ENCODE results near the gene TNFAIP8L1.

TNFAIP8L1 gene

DNA sequence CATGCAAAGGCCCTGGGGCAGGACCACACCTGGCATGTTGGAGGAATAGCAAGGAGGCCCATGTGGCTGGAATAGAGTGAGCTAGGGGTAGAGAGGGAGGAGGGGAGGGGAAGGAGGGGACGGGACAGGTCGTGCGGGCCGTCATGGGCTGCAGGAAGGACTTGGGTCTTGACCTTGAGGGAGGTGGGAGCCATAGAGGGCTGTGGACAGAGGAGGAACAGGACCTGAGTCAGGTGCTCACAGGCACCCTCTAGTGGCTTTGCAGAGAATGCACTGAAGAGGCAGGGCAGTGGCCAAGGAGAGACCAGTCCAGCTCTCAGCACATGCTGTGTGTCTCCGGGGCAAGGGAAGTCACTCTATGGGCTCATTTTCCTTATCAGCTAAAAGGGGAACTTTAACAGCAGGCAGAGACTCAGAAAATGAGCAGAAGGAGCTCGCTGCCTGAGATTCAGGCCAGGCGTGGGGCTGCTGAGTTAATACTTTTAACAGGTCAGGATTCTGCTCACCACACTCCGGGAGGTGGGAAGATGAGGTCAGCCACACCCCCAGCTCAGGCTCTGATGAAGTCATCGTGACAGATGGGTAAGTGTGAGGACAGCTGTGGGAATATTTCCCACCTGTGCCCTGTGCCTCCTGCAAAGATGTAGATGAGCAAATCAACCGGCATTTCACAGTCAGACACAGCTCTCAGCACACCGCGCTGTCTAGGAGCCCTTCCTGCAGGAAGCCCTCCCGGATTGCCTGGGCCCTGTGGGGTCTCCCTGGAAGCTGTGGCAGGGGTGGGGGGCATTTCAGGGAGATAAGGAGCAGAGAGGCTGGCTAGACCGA, 6.0 kb upstream of the TNFAIP8L1 start:
- H3K27me3 ChIP-seq (ENCODE audit: control insufficient read depth in 3 of 3, insufficient read depth in 3 of 3, low read depth in 1 of 3, low read length in 3 of 3) = peaks cover 0 to 8% (median 8%) of the 10 kb centered on the region in 3 experiments

DNA sequence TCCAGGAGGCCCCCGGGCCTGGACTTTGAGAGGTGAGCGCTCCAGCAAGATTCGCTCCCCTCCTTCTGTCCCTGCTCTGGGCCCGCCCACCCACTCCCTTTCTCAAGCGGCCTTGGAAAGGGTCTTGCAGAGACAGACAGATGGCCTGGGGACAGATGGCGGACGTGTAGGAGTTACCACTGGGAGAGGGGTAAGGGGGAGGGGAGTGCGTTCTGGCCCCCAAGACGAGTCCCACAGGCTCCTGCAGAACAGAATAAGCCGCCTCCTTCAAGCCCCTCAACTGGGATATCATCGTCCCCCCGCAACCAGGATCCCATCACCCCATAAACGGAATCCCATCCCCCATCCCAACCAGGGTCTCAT, 3.6 kb upstream of the TNFAIP8L1 start:
- Histone ChIP-seq H4K8ac (ENCODE audit: low read depth, low read length) (peak overlapping the region; percentile 55), H2BK12ac (ENCODE audit: low read length) (no peak overlapping the region), H3K36me3 (replicated peaks in 1 of 2; ENCODE audit: control insufficient read depth in 2 of 2, insufficient read depth in 2 of 2, low read length in 2 of 2) (no peaks in the 10 kb centered on the region), H3K27ac (replicated peaks; ENCODE audit: low read length) (no peak overlapping the region), H2BK120ac (ENCODE audit: low read depth, low read length) (peak overlapping the region; percentile 41), H2BK5ac (ENCODE audit: low read length) (peak overlapping the region; percentile 57), H2BK15ac (ENCODE audit: low read length) (peak overlapping the region; percentile 100), H2AFZ (ENCODE audit: low read length) (peak overlapping the region; percentile 98), H2AK5ac (ENCODE audit: low read depth, low read length) (peak overlapping the region; percentile 83), H3K79me1 (ENCODE audit: low read depth, low read length) (no peaks in the 10 kb centered on the region), H3K27me3 (ENCODE audit: control insufficient read depth in 3 of 3, insufficient read depth in 3 of 3, low read depth in 1 of 3, low read length in 3 of 3) (peaks cover 0 to 8% (median 8%) of the 10 kb centered on the region in 3 experiments), H3K4ac (ENCODE audit: low read length) (peak overlapping the region; percentile 40), H3K4me3 (ENCODE audit: low read length in 2 of 2) (peak overlapping the region; percentile 45 to 74), H3K4me1 (ENCODE audit: control insufficient read depth in 2 of 2, insufficient read depth in 1 of 2, low read depth in 1 of 2, low read length in 2 of 2) (peaks cover 6 to 12% of the 10 kb centered on the region in 2 donors), H4K91ac (ENCODE audit: low read depth, low read length, poor library complexity) (peak overlapping the region; percentile 46), H3K23ac (ENCODE audit: low read depth, low read length, poor library complexity) (no peak overlapping the region), H3K9ac (ENCODE audit: low read depth, low read length, poor library complexity) (no peak overlapping the region), H3K18ac (ENCODE audit: low read length) (peak overlapping the region; percentile 98), H3K14ac (ENCODE audit: low read length) (no peak overlapping the region), H3K4me2 (ENCODE audit: insufficient read depth, low read length, poor library complexity, severe bottlenecking) (peak overlapping the region; percentile 95), H3K9me3 (replicated peaks in 1 of 2; ENCODE audit: control insufficient read depth in 2 of 2, insufficient read depth in 1 of 2, low read depth in 1 of 2, low read length in 2 of 2) (no peaks in the 10 kb centered on the region)
- no peak for DNase-seq (ENCODE audit: low spot score)
- WGBS, 2 donors (ENCODE audit: extremely low coverage in 2 of 2, insufficient read length in 2 of 2, insufficient replicate concordance in 1 of 2) = no CpG with 5 or more reads among the region's 13 CpGs

More for the DNA sequence above, 6.0 kb upstream of the TNFAIP8L1 start:
- H3K27ac ChIP-seq (replicated peaks; ENCODE audit: low read length) = no peak overlapping the region
- H3K4me3 ChIP-seq (ENCODE audit: low read length in 2 of 2) = no peak overlapping the region
- H3K4me2 ChIP-seq (ENCODE audit: insufficient read depth, low read length, poor library complexity, severe bottlenecking) = no peak overlapping the region
- H3K4ac ChIP-seq (ENCODE audit: low read length) = no peak overlapping the region
- no peaks in the 10 kb centered on the region for H3K9me3 ChIP-seq (replicated peaks in 1 of 2; ENCODE audit: control insufficient read depth in 2 of 2, insufficient read depth in 1 of 2, low read depth in 1 of 2, low read length in 2 of 2)
- H2AFZ ChIP-seq (ENCODE audit: low read length) = no peak overlapping the region
- H2BK120ac ChIP-seq (ENCODE audit: low read depth, low read length) = no peak overlapping the region
- no peak overlapping the region for H2BK15ac ChIP-seq (ENCODE audit: low read length)
- peaks cover 2 to 5% of the 10 kb centered on the region in 2 donors for H3K4me1 ChIP-seq (ENCODE audit: control insufficient read depth in 2 of 2, insufficient read depth in 1 of 2, low read depth in 1 of 2, low read length in 2 of 2)
- peak overlapping the region; percentile 6 for H3K14ac ChIP-seq (ENCODE audit: low read length)
- no peaks in the 10 kb centered on the region for H3K36me3 ChIP-seq (replicated peaks in 1 of 2; ENCODE audit: control insufficient read depth in 2 of 2, insufficient read depth in 2 of 2, low read length in 2 of 2)
- peak overlapping the region; percentile 48 for H3K18ac ChIP-seq (ENCODE audit: low read length)
- H2BK5ac ChIP-seq (ENCODE audit: low read length) = no peak overlapping the region
- peak overlapping the region; percentile 40 for H2AK5ac ChIP-seq (ENCODE audit: low read depth, low read length)
- no CpG with 5 or more reads among the region's 14 CpGs for WGBS, 2 donors (ENCODE audit: extremely low coverage in 2 of 2, insufficient read length in 2 of 2, insufficient replicate concordance in 1 of 2)
- DNase-seq (ENCODE audit: low spot score) = no peak
- no peak overlapping the region for H3K9ac ChIP-seq (ENCODE audit: low read depth, low read length, poor library complexity)
- H4K91ac ChIP-seq (ENCODE audit: low read depth, low read length, poor library complexity) = no peak overlapping the region
- H2BK12ac ChIP-seq (ENCODE audit: low read length) = no peak overlapping the region
- no peak overlapping the region for H3K23ac ChIP-seq (ENCODE audit: low read depth, low read length, poor library complexity)
- no peaks in the 10 kb centered on the region for H3K79me1 ChIP-seq (ENCODE audit: low read depth, low read length)
- H4K8ac ChIP-seq (ENCODE audit: low read depth, low read length) = no peak overlapping the region

DNA sequence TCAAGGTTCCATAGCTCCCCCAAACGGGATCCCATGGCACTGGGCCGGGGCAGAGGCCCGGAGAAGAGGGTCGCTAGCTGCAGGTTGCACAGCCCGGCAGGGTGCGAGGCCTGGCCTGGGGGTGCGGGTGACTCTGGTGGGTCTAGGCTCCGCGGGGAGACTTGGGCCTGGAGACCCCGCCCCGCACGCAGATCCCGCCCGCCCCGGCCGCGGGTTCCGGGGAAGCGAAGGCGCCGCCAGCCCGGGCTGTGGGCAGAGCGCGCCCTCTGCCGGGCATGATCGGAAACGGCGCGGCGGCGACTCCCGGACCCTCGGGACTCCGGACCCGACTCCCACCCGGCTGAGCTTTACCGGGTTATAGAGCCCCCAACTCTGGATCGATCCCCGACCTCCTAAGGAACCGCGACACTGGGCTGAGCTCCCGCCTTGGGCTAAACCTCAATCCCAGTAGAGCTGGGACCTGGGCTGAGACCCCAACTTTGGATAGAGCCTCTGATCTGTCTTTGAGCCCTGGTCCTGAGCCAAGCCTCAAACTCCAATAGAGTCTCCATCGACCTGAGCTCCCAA, 3.1 kb upstream of the TNFAIP8L1 start:
- Histone ChIP-seq H2BK15ac (ENCODE audit: low read length) (peak overlapping the region; percentile 100), H2BK5ac (ENCODE audit: low read length) (peak overlapping the region; percentile 57), H3K4me1 (ENCODE audit: control insufficient read depth in 2 of 2, insufficient read depth in 1 of 2, low read depth in 1 of 2, low read length in 2 of 2) (peaks cover 6 to 12% of the 10 kb centered on the region in 2 donors), H3K9ac (ENCODE audit: low read depth, low read length, poor library complexity) (no peak overlapping the region), H3K9me3 (replicated peaks in 1 of 2; ENCODE audit: control insufficient read depth in 2 of 2, insufficient read depth in 1 of 2, low read depth in 1 of 2, low read length in 2 of 2) (no peaks in the 10 kb centered on the region), H2BK120ac (ENCODE audit: low read depth, low read length) (peak overlapping the region; percentile 41), H2AK5ac (ENCODE audit: low read depth, low read length) (peak overlapping the region; percentile 83), H3K14ac (ENCODE audit: low read length) (no peak overlapping the region), H3K79me1 (ENCODE audit: low read depth, low read length) (no peaks in the 10 kb centered on the region), H3K18ac (ENCODE audit: low read length) (peak overlapping the region; percentile 98), H3K4ac (ENCODE audit: low read length) (peak overlapping the region; percentile 40), H3K27me3 (ENCODE audit: control insufficient read depth in 3 of 3, insufficient read depth in 3 of 3, low read depth in 1 of 3, low read length in 3 of 3) (peaks cover 0 to 8% (median 8%) of the 10 kb centered on the region in 3 experiments), H4K91ac (ENCODE audit: low read depth, low read length, poor library complexity) (peak overlapping the region; percentile 46), H4K8ac (ENCODE audit: low read depth, low read length) (peak overlapping the region; percentile 55), H3K23ac (ENCODE audit: low read depth, low read length, poor library complexity) (no peak overlapping the region), H2BK12ac (ENCODE audit: low read length) (peak overlapping the region; percentile 75), H3K27ac (replicated peaks; ENCODE audit: low read length) (no peak overlapping the region), H3K4me3 (ENCODE audit: low read length in 2 of 2) (peak overlapping the region; percentile 45 to 74), H2AFZ (ENCODE audit: low read length) (peak overlapping the region; percentile 98), H3K4me2 (ENCODE audit: insufficient read depth, low read length, poor library complexity, severe bottlenecking) (peak overlapping the region; percentile 95), H3K36me3 (replicated peaks in 1 of 2; ENCODE audit: control insufficient read depth in 2 of 2, insufficient read depth in 2 of 2, low read length in 2 of 2) (no peaks in the 10 kb centered on the region)
- DNase-seq (ENCODE audit: low spot score) = peak; percentile 78
- WGBS, 2 donors (ENCODE audit: extremely low coverage in 2 of 2, insufficient read length in 2 of 2, insufficient replicate concordance in 1 of 2) = no CpG with 5 or more reads among the region's 43 CpGs

DNA sequence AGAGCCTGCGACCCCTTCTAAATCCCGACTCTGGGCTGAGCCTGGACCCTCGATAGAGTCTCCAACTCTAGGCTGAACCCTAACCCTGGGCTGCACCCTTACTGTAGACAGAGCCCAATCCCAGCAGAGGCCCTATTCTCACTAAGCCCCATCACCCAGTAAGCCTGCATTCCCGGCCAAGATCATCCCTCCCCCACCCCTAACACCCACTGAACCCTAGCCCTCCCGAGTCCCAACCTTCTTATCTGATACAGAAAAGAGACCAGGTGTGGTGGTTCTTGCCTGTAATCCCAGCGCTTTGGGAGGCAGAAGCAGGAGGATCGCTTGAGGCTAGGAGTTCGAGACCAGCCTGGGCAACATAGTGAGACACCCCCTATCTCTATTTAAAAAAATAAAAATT, 2.6 kb upstream of the TNFAIP8L1 start:
- Histone ChIP-seq H3K36me3 (replicated peaks in 1 of 2; ENCODE audit: control insufficient read depth in 2 of 2, insufficient read depth in 2 of 2, low read length in 2 of 2) (no peaks in the 10 kb centered on the region), H3K4me3 (ENCODE audit: low read length in 2 of 2) (no peak overlapping the region), H3K4ac (ENCODE audit: low read length) (no peak overlapping the region), H3K23ac (ENCODE audit: low read depth, low read length, poor library complexity) (no peak overlapping the region), H2BK15ac (ENCODE audit: low read length) (no peak overlapping the region), H3K18ac (ENCODE audit: low read length) (no peak overlapping the region), H2BK12ac (ENCODE audit: low read length) (no peak overlapping the region), H2AK5ac (ENCODE audit: low read depth, low read length) (no peak overlapping the region), H2AFZ (ENCODE audit: low read length) (peak overlapping the region; percentile 98), H4K91ac (ENCODE audit: low read depth, low read length, poor library complexity) (no peak overlapping the region), H3K14ac (ENCODE audit: low read length) (no peak overlapping the region), H3K9me3 (replicated peaks in 1 of 2; ENCODE audit: control insufficient read depth in 2 of 2, insufficient read depth in 1 of 2, low read depth in 1 of 2, low read length in 2 of 2) (no peaks in the 10 kb centered on the region), H3K4me2 (ENCODE audit: insufficient read depth, low read length, poor library complexity, severe bottlenecking) (no peak overlapping the region), H2BK120ac (ENCODE audit: low read depth, low read length) (no peak overlapping the region), H3K9ac (ENCODE audit: low read depth, low read length, poor library complexity) (no peak overlapping the region), H3K4me1 (ENCODE audit: control insufficient read depth in 2 of 2, insufficient read depth in 1 of 2, low read depth in 1 of 2, low read length in 2 of 2) (peaks cover 6 to 12% of the 10 kb centered on the region in 2 donors), H3K79me1 (ENCODE audit: low read depth, low read length) (no peaks in the 10 kb centered on the region), H3K27me3 (ENCODE audit: control insufficient read depth in 3 of 3, insufficient read depth in 3 of 3, low read depth in 1 of 3, low read length in 3 of 3) (peaks cover 0 to 8% (median 8%) of the 10 kb centered on the region in 3 experiments), H2BK5ac (ENCODE audit: low read length) (no peak overlapping the region), H4K8ac (ENCODE audit: low read depth, low read length) (no peak overlapping the region), H3K27ac (replicated peaks; ENCODE audit: low read length) (no peak overlapping the region)
- no peak for DNase-seq (ENCODE audit: low spot score)
- no CpG with 5 or more reads among the region's 8 CpGs for WGBS, 2 donors (ENCODE audit: extremely low coverage in 2 of 2, insufficient read length in 2 of 2, insufficient replicate concordance in 1 of 2)

Measured in neuronal stem cell (in vitro differentiated cells).